ENCODE results near the gene HSD3B7.

GRCh38 chr16:30983898-30984610 is 953 bp upstream of the HSD3B7 start:
- TF ChIP-seq, protein P1, sequence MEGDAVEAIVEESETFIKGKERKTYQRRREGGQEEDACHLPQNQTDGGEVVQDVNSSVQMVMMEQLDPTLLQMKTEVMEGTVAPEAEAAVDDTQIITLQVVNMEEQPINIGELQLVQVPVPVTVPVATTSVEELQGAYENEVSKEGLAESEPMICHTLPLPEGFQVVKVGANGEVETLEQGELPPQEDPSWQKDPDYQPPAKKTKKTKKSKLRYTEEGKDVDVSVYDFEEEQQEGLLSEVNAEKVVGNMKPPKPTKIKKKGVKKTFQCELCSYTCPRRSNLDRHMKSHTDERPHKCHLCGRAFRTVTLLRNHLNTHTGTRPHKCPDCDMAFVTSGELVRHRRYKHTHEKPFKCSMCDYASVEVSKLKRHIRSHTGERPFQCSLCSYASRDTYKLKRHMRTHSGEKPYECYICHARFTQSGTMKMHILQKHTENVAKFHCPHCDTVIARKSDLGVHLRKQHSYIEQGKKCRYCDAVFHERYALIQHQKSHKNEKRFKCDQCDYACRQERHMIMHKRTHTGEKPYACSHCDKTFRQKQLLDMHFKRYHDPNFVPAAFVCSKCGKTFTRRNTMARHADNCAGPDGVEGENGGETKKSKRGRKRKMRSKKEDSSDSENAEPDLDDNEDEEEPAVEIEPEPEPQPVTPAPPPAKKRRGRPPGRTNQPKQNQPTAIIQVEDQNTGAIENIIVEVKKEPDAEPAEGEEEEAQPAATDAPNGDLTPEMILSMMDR (IDR thresholded peaks at IDR 0.05; ENCODE audit: low read length), result no peak
- TF ChIP-seq EZH2 (optimal IDR thresholded peaks at IDR 0.05; ENCODE audit: low read depth, low read length), result no peak
- no peak for TF ChIP-seq EZH2phosphoT487 (IDR thresholded peaks at IDR 0.05; ENCODE audit: low read length)

Measured in MM.1S (cell line).